Uterus (tissue), 2 donors: Measurements from ENCODE around the gene RNF19B.

Experiments used
- CTCF ChIP-seq, 4 experiments: fragments of 200-600 bp in 2 of 4; fragments of 450-650 bp in 2 of 4; sonication (generic) in 2 of 4; IDR thresholded peaks; one replicate each; pipeline ENCODE4 v1.5.1; 2016 to 2019; ENCODE audit warnings: antibody characterized with exemption in 4 of 4, mild to moderate bottlenecking in 2 of 4, moderate library complexity in 1 of 4
- POLR2A ChIP-seq, 2 donors: fragments of 450-650 bp; IDR thresholded peaks; one replicate each; pipeline ENCODE4 v1.6.1; 2016; ENCODE audit warnings: antibody characterized with exemption in 2 of 2, mild to moderate bottlenecking in 1 of 2, moderate library complexity in 1 of 2

GRCh38 chr1:33008051-33008914 lies 43.7 kb upstream of the RNF19B start:
- TF ChIP-seq CTCF (IDR thresholded peaks at IDR 0.05) (no peak), POLR2A (IDR thresholded peaks at IDR 0.05) (no peak)
